NCI-H345 treated with DMSO at 0.1 percent for 48 hours (cell line): Measurements from ENCODE around the gene WNT2B.
"Not testable (repeated sequence)": the region's sequence is repeated elsewhere in the genome, so short reads cannot be mapped to it uniquely, and the experiment has no call there.

Experiments
- DNase-seq: peaks from one replicate; lab custom pipeline; 2025; ENCODE audit not compliant: unreplicated experiment; lab: John Stamatoyannopoulos, UW

Gene WNT2B

DNA sequence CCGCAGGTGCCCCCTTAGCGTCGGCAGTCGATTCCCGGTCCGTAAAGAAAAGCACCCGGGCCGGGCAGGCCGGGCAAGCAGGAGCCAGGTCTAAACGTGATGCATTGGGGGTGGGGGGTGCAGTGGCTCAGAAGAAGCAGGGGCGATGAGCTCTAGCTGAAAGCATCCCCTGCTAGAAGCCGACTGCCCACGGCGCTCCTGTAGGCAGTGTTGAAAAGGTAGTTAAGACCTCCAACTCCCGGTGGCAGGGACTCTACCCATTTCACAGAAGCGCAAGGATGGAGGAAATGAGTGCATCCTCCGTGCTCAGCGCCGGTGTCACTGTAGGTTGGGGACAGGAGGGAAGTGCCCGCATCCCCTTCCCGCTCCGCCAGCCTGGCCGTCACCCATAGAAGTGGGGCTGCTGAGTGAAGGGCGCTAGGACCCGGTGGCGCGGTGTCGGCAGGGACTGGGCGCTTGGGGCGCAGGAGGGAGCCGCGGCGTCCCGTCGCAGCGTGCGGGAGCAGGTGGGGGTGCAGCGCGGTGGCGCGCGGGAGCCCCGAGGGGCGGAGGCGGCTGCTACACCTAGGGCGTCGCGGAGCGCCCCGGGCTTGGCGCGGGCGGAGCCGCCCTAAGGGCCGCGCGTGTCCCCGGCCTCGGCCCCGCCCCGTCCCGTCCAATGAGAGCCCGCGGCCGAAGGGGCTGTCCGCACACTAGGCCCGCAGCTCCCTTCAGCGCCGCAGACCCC lies at the start of gene WNT2B:
Gene WNT2B (plus strand): TSS at position 688 of the 727 bp plus-strand sequence. CDS start 298 bp downstream, outside the sequence.
- no peak for DNase-seq

DNA sequence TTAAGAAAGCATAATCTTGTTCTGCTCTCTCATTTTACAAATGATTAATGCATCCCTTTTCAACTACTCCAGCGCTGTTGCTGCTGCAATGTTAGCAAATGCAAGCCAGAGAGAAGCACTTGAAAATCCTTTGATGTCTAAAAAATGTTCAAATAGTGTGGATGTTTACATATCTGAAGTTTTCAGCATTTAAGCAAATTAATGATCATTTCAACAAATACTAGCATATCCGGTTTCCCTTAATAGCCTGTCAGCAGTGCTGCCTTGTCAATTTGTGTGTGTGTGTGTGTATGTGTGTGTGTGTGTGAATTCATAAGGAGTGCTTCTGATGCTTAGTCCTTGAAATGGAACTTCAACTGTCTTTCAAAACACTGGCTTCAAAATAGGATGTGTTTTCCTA lies 48.1 kb upstream of the WNT2B start:
- no peak for DNase-seq

DNA sequence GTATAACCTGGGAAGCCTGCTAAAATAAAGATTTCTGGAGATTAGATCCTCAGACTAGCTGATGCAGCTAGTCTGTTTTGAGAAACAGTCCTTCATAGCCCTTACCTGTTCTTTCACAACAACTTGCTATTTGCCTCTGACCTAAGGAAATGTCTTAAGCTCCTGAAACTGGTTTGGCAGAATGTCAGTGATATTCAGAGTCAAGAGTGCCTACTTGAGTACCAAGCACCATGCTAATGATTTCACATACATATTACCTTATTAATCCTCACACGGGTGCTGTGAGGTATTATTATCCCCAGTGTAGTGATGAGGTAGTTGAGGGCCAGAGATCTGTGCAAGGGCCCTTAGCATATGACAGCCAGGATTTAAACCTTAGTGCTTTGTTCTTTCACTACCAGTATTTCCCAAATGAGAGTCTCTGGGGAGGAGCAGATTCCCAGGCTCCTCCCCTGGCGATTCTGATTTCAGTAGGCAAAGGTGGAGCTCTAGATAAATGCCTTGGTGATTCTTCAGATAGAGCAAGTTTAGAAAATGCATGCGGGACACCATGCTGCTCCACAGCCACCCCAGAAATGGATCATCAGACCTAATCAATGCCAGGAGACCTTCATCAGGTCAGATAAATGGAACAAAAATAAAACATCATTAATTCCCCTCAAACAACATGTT lies 47.4 kb upstream of the WNT2B start:
- no peak for DNase-seq

DNA sequence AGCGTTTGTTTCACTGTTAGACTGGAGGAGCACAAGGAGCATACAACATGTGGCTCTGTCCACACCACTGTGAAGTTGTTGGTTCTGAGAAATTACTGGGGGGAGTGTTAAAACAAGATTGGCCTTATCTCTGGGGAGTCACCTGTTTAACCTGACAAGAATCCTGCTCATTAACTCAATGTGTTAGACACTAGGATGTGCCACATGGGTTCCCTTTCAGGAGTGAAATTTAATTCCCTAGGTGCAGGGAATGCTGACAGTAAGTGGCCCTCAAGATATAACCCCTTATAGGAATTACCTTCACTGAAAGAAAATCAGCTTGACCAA lies 45.8 kb upstream of the WNT2B start:
- DNase-seq = no peak

DNA sequence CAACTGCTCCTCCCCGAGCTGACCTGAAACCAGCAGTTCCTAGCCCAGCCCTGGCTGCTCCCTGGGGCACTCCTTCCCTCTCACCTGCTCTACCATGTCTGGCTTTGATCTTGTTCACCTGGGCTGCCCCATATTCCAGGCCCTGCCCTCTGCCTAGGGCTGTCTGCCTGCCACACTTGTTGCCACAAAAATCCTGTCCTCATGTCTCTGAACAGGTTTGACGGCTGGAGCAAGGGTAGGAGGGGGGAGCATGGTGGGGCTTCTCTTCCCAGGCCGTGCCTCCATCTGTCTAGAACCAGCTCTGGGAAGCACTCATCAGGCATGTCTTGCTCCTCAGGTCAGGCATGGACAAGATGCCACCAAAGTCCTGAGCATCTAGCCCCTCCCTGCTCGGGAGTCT lies 44.3 kb upstream of the WNT2B start:
- DNase-seq = no peak

DNA sequence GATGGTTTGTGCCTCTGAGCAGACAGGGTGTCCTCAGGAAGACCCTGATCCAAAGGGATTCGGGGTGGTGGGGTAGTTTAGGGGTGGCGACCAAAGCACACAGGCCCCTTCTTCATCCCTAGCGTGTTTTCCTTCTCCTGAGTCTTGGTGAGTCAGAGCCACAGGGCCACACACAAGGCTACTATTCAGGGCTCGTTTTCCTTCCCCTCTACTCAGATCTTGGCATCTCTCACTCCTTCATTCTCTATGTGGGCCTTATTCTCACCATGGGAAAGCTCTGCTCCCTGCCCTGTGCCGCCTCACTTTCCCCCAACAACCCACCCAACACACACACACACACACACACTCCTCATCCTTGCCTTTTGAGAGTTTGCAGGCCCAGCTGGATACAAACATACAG lies 43.6 kb upstream of the WNT2B start:
- no peak for DNase-seq

DNA sequence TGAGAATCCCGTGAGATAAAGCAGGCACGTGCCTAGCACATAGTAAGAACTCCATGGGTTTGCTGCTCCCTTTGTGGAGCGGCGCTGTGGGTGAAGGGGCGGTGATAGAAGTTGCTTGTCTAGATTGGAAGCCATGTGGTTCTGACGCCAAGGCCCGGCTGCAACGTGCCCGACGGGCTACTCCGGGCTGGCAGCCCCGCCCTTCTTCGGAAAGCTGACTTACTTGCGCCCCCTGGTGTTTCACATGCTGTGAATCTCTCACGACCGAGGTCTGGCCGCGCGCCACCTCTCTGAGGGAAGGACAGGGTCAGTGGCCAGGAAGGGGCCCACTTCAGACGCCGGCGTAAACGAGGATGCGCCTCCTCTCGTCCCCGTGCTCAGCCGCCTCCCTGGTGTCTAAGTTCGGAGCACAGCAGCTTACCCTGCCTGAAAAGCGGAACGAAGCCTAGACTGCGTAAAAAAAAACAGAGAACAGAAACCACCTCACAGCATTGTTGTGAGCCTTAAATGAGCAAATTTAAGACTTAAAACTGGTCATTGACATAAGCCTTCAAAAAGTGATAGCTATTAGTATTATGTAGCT lies 42.6 kb upstream of the WNT2B start:
- DNase-seq = peak; percentile 83

DNA sequence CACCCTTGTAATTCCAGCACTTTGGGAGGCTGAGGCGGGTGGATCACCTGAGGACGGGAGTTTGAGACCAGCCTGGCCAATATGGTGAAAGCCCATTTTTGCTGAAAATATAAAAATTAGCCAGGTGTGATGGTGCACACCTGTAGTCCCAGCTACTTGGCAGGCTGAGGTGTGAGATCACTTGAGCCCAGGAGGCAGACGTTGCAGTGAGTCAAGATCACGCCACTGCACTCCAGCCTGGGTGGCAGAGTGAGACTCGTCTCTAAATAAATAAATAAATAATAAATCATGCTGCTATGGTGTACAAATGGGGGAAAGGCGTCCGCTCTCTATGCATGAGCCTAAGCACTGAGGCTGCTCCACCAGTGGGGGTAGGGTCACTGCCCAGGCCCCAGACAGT lies 38.4 kb upstream of the WNT2B start:
- DNase-seq = not testable (repeated sequence)

DNA sequence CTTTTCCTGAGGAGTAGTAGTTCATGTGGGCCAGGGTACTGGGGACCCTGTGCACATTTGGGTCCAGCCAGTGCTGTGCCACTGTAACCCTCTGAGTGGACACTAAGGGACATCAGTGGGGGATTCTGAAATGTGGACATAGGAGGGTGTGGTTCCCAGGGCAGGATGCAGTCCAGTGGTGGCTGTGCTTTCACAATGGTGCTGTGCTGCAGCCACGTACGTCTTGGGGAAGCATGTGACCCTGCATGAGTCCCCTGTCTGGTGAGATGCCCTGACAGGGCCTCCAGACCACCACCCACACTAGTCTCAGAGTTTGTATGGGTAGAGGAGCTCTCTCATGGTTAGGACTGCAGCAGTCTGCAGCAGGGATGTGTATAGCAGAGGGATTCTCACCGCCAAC lies 37.8 kb upstream of the WNT2B start:
- DNase-seq = no peak

DNA sequence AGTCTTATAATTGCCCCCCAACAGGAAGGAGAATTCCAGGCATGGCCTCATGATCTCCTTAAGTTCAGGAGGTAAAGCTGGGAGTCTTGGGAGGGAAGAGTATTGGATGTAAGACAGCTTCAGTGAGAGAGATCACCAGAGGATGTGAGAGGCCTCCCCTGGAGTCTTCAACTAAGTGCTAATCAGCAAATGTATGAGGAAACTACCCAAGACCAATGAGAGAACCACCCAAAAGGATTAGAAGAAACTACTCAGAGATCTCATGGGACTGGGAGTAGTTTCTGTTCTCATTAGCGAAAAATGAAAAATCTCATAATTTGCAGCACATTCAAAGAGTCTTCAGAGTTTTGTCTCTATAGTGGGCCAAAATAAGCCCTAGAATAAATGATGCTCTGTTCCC lies 36.6 kb upstream of the WNT2B start:
- no peak for DNase-seq

DNA sequence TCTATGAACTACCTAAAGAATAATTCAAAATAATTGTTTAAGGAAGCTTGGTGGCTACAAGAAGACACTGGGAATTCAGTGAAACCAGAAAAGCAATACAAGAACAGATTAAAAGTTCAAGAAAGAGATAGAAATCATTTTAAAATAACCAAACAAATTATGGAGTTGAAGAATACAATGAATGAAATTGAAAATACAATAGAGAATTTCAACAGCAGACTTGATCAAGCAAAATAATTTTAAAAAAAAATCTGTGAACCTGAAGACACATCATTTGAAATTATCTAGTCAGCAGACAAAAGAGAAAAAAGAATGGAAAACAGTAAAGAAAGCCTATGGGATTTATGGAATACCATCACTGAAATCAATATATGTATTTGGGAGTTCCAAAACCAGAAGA lies 31.2 kb upstream of the WNT2B start:
- DNase-seq = no peak

DNA sequence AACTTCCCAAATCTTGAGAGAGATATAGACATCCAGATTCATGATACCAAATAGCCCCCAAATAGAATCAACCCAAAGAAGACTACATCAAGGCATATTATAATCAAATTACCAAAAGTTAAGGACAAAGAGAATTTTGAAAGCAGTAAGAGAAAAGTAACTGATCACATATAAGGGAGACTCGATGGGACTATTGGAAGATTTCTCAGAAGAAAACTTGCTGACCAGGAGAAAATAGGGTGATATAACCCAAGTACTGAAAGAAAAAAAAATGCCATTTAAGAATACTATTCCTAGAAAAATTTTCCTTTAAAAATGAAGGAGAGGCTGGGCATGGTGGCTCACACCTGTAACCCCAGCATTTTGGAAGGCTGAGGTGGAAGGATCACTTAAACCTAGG lies 30.5 kb upstream of the WNT2B start:
- DNase-seq = no peak

DNA sequence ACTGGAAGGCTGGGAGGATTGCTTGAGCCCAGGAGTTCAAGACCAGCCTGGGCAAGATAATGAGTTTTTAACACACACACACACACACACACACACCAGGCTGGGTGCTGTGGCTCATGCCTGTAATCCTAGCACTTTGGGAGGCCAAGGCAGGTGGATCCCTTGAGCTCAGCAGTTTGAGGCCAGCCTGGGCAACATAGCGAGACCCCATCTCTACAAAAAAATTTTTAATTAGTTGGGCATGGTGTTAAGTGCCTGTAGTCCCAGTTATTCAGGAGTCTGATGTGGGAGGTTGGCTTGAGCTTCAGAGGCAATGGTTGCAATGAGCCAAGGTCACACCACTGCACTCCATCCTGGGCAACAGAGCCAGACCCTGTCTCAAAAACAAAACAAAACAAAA lies 22.7 kb upstream of the WNT2B start:
- not testable (repeated sequence) for DNase-seq

DNA sequence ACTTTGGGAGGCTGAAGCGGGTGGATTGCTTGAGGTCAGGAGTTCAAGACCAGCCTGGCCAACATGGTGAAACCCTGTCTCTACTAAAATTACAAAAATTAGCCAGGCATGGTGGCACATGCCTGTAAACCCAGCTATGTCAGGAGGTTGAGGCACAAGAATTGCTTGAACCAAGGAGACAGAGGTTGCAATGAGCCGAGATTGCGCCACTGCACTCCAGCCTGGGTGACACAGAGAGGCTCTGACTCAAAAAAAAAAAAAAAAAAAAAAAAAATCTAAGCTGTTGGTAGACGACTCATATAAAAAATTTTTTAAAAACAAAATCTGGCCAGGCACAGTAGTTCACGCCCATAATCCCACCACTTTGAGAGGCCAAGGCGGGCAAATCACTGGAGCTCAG lies 21.1 kb upstream of the WNT2B start:
- DNase-seq = not testable (repeated sequence)

DNA sequence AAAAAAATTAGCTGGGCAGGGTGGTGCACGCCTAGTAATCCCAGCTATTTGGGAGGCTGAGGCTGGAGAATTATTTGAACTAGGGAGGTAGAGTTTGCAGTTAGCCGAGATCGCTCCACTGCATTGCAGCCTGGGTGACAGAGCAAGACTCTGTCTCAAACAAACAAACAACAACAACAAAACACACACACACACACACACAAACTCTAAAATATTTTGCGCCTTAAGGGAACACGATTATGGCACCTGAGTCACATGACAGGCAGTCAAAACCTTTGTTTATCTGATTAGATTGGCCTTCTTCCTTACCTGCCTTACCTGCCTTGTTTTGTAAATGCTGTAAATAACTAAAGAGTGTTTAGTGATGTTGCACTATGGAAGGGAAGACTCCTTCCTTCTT lies 20.6 kb upstream of the WNT2B start:
- no peak for DNase-seq

DNA sequence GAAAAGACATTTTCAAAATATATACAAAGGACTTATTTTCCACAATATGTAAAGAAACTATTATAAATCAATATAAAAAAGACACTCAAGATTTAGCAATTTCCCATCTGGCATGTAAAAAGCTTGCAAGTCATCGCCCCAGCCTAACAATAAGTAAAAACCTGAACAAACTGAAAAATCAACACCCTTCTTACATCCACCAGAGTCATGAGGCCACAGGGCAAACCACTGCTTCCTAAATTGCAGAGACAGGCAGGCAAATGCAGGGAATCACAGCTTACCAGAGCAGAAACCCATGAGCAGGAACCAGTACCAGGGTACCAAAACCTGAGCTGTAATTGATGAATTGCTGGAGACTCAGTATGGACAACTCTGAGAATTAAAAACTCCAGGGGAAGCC lies 16.7 kb upstream of the WNT2B start:
- DNase-seq = no peak

DNA sequence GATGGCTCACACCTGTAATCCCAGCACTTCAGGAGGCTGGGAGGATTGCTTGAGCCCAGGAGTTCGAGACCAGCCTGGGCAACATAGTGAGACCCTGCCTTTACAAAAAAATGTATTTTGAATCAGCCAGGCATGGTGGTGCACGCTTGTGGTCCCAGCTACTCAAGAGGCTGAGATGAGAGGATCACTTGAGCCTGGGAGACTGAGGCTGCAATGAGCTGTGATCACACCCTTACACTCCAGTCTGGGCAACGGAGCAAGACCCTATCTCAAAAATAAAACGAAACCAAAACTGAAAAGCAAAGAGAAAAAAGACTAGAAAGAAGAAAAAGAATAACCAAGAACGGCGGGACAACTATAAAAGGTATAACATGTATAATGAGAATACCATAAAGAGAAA lies 15.4 kb upstream of the WNT2B start:
- DNase-seq = no peak

DNA sequence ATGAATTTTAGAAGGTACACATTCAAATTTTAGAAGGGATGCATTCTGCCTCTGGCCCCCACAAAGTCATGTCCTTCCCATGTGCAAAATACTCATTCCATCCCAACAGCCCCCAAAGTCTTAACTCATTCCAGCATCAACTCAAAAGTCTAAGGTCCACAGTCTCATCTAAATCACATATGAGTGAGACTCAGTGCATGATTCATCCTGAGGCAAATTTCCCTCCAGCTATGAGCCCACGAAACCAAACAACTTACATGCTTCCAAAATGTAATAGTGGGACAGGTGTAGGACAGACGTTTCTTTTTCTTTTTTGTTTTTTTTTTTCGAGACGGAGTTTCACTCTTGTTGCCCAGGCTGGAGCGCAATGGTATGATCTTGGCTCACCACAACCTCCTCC lies 12.5 kb upstream of the WNT2B start:
- no peak for DNase-seq

DNA sequence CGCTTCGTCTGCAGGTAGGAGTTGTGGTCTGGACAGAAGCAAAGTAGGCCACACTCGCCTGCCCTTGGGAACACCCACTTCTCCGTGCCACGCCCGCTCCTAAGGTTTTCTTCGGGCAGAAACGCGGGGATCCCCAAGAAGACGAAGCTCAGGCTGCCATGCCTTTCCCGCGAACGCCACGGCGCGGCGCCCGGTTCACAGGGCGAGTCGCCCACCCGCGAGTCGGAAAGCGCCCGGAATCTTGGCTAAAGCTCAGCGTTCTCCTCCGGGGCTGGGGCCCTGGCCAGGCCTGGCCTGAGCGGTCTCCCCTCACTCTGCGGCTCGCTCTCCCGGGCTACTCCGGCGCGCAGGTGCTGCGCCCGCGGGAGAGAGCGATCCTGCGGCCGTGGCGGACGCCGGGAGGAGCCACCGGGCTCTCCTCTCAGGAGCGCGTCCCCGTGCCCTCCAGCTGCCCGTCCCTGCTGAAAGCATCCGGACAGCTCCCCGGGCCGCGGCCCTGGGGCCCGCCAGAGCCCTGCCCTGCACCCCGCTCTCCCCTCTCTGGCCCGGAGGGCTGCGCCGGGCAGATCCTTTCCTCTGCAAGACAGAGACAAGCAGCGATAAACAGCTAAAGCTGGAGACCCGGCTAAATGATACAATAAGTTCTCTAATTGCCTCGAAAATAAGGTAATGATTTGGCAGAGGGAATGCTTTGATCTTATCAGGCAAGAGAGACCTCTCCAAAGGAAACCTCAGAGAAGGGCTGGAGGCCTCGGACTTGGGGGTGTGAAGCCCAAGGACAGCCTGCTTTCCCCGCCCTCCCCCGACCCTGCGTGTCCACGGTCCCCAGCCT lies 6.7 kb upstream of the WNT2B start:
- no peak for DNase-seq

DNA sequence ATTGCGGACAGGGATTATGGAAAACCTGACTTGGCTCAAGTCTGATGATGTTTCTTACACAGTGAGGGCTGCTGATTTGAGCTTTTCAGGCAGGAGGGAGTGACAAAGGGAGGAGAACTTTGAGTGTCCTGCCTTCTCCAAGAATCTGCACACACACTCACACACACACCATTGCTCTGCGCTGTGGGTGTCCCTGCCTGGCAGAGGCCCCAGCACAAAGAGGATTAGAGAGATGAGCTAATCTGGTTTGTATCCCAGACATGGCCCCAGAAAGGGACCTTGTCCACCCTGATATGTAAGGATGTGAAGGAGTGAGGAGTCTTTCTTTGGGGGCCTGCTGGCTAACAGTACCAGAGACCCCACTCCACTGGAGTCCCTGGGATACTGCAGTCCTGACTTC lies 5.9 kb upstream of the WNT2B start:
- no peak for DNase-seq

DNA sequence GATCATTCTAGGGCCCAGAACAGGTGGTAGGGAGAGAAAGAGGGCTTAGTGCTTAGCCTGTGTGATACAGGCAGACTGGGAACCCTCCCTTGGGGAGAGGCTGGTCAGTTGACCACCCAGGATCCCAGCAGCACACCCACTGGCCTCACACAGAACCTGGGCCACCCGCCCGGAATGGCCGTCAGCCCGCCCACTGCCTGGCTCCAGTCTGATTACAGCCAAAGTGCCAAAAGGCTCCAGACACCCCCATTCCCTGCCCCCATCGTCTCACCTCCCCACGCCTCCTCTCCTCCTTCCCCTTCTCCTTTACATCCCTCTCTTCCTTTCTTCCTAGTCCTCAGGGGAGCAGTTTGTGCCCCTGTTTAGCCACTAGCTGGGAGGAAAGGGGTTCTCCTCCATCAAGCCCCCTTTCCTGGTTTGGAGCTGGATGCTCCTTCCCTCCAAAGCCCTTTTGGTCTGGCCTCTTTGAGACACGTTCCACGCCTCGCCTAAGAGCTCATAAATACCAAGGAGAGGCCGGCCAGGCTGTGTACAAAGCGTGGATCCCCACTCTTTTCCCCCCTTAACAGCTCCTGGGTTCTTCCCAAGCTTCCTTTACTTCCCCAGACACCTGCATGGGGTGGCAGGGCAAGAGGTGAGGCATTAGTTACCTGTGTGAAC lies 4.6 kb upstream of the WNT2B start:
- DNase-seq = no peak
